GM23248 (cell line): ENCODE measurements around the gene ITPRIP.

Source experiments
- EZH2 ChIP-seq: fragments of 200-600 bp; sonication (generic); IDR thresholded peaks from 2 replicates; pipeline ENCODE4 v1.6.1; 2018; ENCODE audit warnings: antibody characterized with exemption, mild to moderate bottlenecking; ENCODE audit not compliant: insufficient read depth, poor library complexity, severe bottlenecking
- EZH2phosphoT487 ChIP-seq: fragments of 200-600 bp; sonication (generic); IDR thresholded peaks from 2 replicates; pipeline ENCODE4 v1.6.1; 2018; ENCODE audit warnings: antibody characterized with exemption, moderate library complexity, mild to moderate bottlenecking, low read depth; ENCODE audit not compliant: insufficient read depth

DNA sequence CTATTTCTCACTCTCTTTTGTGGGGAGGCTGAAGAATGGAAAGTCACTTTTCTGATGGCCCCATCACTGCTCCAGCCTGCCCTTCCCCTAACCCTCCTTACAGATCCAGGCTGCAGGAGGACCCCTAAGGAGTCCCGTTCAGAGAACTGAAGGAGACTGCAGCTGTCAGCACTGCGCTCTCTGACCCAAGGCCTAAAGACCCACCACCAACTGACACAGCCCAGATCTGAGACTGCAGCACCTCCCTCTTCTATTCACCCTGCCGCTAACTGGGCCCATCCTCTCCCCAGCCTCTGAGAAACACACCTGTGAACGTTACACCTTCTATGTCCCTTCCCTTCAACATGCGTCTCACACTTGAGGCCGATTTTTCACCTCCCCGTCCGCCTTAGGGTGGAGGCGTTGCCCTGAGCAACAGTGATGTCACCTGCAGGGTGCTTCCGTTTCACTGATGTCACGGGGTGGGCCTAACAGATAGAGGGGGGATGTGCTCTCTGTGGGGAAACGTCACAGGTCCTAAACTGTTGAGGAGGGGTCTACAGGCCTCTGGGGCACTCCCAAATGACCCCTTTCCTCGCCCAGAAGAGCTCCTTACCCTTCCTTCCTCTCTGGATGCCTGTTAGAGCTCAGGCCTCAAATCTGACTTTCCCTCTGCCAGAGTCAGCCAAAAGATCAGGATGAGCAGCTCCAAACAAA, 5.1 kb downstream of the ITPRIP start:
- no peak for TF ChIP-seq EZH2
- no peak for TF ChIP-seq EZH2phosphoT487
